Mesenchymal stem cell (in vitro differentiated cells and primary cell): ENCODE results near the gene PABPC1L.

Experiments used
- DNase-seq: peaks from one replicate; pipeline ENCODE4 v3.0.0-alpha.2; 2013
- H2AFZ ChIP-seq: one replicate; pipeline ENCODE4 v1.6.1; 2013; ENCODE audit warnings: low read depth, mild to moderate bottlenecking, control low read depth, inconsistent platforms, low read length, moderate library complexity
- H2AK5ac ChIP-seq: 2 replicates; pipeline ENCODE4 v1.6.1; 2013; ENCODE audit warnings: low read length, moderate library complexity, mild to moderate bottlenecking, inconsistent platforms; ENCODE audit not compliant: severe bottlenecking
- H2BK120ac ChIP-seq: one replicate; pipeline ENCODE4 v1.6.1; 2013; ENCODE audit warnings: low read depth, mild to moderate bottlenecking, inconsistent platforms, low read length, moderate library complexity
- H2BK12ac ChIP-seq, 2 experiments: one replicate each; pipeline ENCODE4 v1.6.1; 2013; ENCODE audit warnings: inconsistent platforms in 2 of 2, low read length in 2 of 2, mild to moderate bottlenecking in 2 of 2, moderate library complexity in 2 of 2, control low read depth in 1 of 2
- H2BK15ac ChIP-seq: one replicate; pipeline ENCODE4 v1.6.1; 2013; ENCODE audit warnings: mild to moderate bottlenecking, low read depth, inconsistent platforms; ENCODE audit not compliant: poor library complexity, severe bottlenecking
- H2BK5ac ChIP-seq: 2 replicates; pipeline ENCODE4 v1.6.1; 2013; ENCODE audit warnings: low read depth, mild to moderate bottlenecking, low read length, control low read depth, inconsistent platforms; ENCODE audit not compliant: poor library complexity, severe bottlenecking
- H3K14ac ChIP-seq, 2 experiments: one replicate each; pipeline ENCODE4 v1.6.1; 2013; ENCODE audit warnings: inconsistent platforms in 2 of 2, low read length in 2 of 2, control low read depth in 1 of 2, mild to moderate bottlenecking in 1 of 2, moderate library complexity in 1 of 2
- H3K18ac ChIP-seq, 2 experiments: one replicate each; pipeline ENCODE4 v1.6.1; 2013; ENCODE audit warnings: inconsistent platforms in 2 of 2, low read length in 2 of 2, control low read depth in 1 of 2, low read depth in 1 of 2, mild to moderate bottlenecking in 1 of 2
- H3K23ac ChIP-seq, 2 experiments: one replicate each; pipeline ENCODE4 v1.6.1; 2013; ENCODE audit warnings: inconsistent platforms in 2 of 2, low read length in 2 of 2, mild to moderate bottlenecking in 2 of 2, moderate library complexity in 2 of 2, control low read depth in 1 of 2
- H3K27ac ChIP-seq: 2 replicates; pipeline ENCODE4 v1.5.1; 2013; ENCODE audit warnings: mild to moderate bottlenecking, moderate library complexity, low read length, control low read depth, inconsistent platforms; ENCODE audit not compliant: poor library complexity, severe bottlenecking
- H3K27me3 ChIP-seq, 2 experiments: 2 replicates each; pipeline versions ENCODE4 v1.6.1 to v1.7.0; 2013; ENCODE audit warnings: low read length in 2 of 2, mild to moderate bottlenecking in 2 of 2, moderate library complexity in 2 of 2, control low read depth in 1 of 2, inconsistent platforms in 1 of 2; ENCODE audit not compliant: control insufficient read depth in 1 of 2, insufficient read depth in 1 of 2
- H3K36me3 ChIP-seq, 2 experiments: 2 replicates each; pipeline versions ENCODE4 v1.6.1 to v1.7.0; 2013; ENCODE audit warnings: low read length in 2 of 2, control low read depth in 1 of 2, inconsistent platforms in 1 of 2, low read depth in 1 of 2, mild to moderate bottlenecking in 1 of 2; ENCODE audit not compliant: insufficient read depth in 2 of 2, control insufficient read depth in 1 of 2
- H3K4ac ChIP-seq, 2 experiments: one replicate each; pipeline ENCODE4 v1.6.1; 2013; ENCODE audit warnings: inconsistent platforms in 2 of 2, low read length in 2 of 2, mild to moderate bottlenecking in 2 of 2, moderate library complexity in 2 of 2, control low read depth in 1 of 2, low read depth in 1 of 2
- H3K4me1 ChIP-seq: 2 replicates; pipeline ENCODE4 v1.6.1; 2013; ENCODE audit warnings: low read depth, low read length, control low read depth; ENCODE audit not compliant: control insufficient read depth, insufficient read depth
- H3K4me2 ChIP-seq: 2 replicates; pipeline ENCODE4 v1.6.1; 2013; ENCODE audit warnings: low read length, mild to moderate bottlenecking, inconsistent platforms; ENCODE audit not compliant: poor library complexity, severe bottlenecking
- H3K4me3 ChIP-seq, 2 experiments: 2 replicates each; pipeline versions ENCODE4 v1.5.1 to v1.7.0; 2013; ENCODE audit warnings: low read length in 2 of 2, mild to moderate bottlenecking in 2 of 2, control low read depth in 1 of 2, low read depth in 1 of 2; ENCODE audit not compliant: insufficient read depth in 1 of 2
- H3K79me1 ChIP-seq: replicated peaks from 2 replicates; pipeline ENCODE4 v1.6.1; 2013; ENCODE audit warnings: mild to moderate bottlenecking, control low read depth, low read length, inconsistent platforms; ENCODE audit not compliant: poor library complexity, severe bottlenecking
- H3K9ac ChIP-seq: 2 replicates; pipeline ENCODE4 v1.7.0; 2013; ENCODE audit warnings: mild to moderate bottlenecking, low read length, moderate library complexity
- H3K9me3 ChIP-seq: 2 replicates; pipeline ENCODE4 v1.7.0; 2013; ENCODE audit warnings: mild to moderate bottlenecking, low read length; ENCODE audit not compliant: control insufficient read depth
- H4K8ac ChIP-seq: one replicate; pipeline ENCODE4 v1.6.1; 2013; ENCODE audit warnings: inconsistent platforms, mild to moderate bottlenecking, low read length, moderate library complexity
- H4K91ac ChIP-seq: one replicate; pipeline ENCODE4 v1.6.1; 2013; ENCODE audit warnings: mild to moderate bottlenecking, low read length, inconsistent platforms
- WGBS: methylation state at CpG from one replicate; pipeline ENCODE4 v1.1.7; 2013; ENCODE audit warnings: mixed read lengths; 5-methylcytosine and 5-hydroxymethylcytosine counted together

Gene PABPC1L

DNA sequence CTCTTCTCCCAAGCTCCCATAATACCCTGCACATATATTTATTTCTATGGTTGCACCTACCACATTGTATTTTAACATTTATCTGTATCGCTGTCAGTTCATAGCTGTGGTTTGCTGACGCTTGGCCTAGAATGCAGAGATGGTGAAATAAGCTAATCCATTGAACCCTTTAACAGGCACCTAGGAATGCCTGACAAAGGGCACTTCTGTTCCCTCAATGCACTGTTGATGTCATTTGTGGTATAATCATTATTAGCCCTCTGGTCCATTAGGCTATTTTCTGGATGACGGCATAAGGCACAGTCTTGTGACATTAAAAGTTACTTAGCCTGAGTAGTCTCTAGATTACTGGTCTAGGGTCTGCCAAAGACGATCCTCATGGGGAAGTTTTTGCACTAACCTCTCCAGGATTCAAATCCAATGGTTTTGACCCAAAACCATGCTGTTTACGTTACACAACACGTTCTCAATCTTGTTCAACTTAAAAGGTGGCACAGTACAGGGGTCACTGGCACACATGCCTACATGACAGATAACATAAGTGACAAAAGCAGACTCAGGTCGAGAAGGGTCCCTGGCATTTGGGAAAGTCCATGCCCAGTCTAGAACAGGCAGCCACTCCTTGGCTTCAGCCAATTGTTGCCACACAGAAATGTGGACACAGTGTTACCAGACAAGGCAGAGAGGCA is 26.5 kb upstream of the PABPC1L start:
- H3K14ac ChIP-seq, result no peak overlapping the region
- no peak overlapping the region for H3K4me2 ChIP-seq
- no peak overlapping the region for H2AFZ ChIP-seq
- H3K4me1 ChIP-seq, result peaks cover 2% of the 10 kb centered on the region
- no peak overlapping the region for H3K18ac ChIP-seq
- H2BK120ac ChIP-seq, result no peak overlapping the region
- no peak overlapping the region for H3K4me3 ChIP-seq
- no peak overlapping the region for H3K23ac ChIP-seq
- H2AK5ac ChIP-seq, result no peak overlapping the region
- H2BK15ac ChIP-seq, result no peak overlapping the region
- no peak overlapping the region for H2BK5ac ChIP-seq
- 93% methylated on average over 7 of the region's 7 CpGs for WGBS
- no peak overlapping the region for H2BK12ac ChIP-seq
- H3K79me1 ChIP-seq, result no peaks in the 10 kb centered on the region
- H4K8ac ChIP-seq, result no peak overlapping the region
- H3K9me3 ChIP-seq, result no peaks in the 10 kb centered on the region
- no peaks in the 10 kb centered on the region for H3K27me3 ChIP-seq
- no peak overlapping the region for H3K9ac ChIP-seq
- no peak for DNase-seq
- H3K4ac ChIP-seq, result no peak overlapping the region
- no peak overlapping the region for H4K91ac ChIP-seq
- H3K27ac ChIP-seq, result no peak overlapping the region
- peaks cover 0 to 6% of the 10 kb centered on the region in 2 experiments for H3K36me3 ChIP-seq

GRCh38 chr20:44884907-44885391 is 24.9 kb upstream of the PABPC1L start:
- H3K14ac ChIP-seq, result peak overlapping the region in 1 of 2 experiments; percentile 28
- no peak overlapping the region for H3K23ac ChIP-seq
- no peak overlapping the region for H2BK12ac ChIP-seq
- H2BK15ac ChIP-seq, result no peak overlapping the region
- no peaks in the 10 kb centered on the region for H3K79me1 ChIP-seq
- no peak overlapping the region for H4K8ac ChIP-seq
- H3K36me3 ChIP-seq, result peaks cover 0 to 16% of the 10 kb centered on the region in 2 experiments
- peak overlapping the region; percentile 37 for H3K27ac ChIP-seq
- H2AK5ac ChIP-seq, result no peak overlapping the region
- H3K18ac ChIP-seq, result peak overlapping the region; percentile 45 to 66
- H2AFZ ChIP-seq, result peak overlapping the region; percentile 91
- no peaks in the 10 kb centered on the region for H3K27me3 ChIP-seq
- H2BK5ac ChIP-seq, result no peak overlapping the region
- no peak overlapping the region for H2BK120ac ChIP-seq
- H3K4me3 ChIP-seq, result peak overlapping the region; percentile 48 to 80
- no peaks in the 10 kb centered on the region for H3K9me3 ChIP-seq
- DNase-seq, result no peak
- H3K4ac ChIP-seq, result no peak overlapping the region
- H3K4me2 ChIP-seq, result peak overlapping the region; percentile 80
- peak overlapping the region; percentile 84 for H3K9ac ChIP-seq
- H4K91ac ChIP-seq, result no peak overlapping the region
- WGBS, result 12% methylated on average over 14 of the region's 14 CpGs
- H3K4me1 ChIP-seq, result peaks cover 2% of the 10 kb centered on the region

- Histone ChIP-seq H3K9me3 (no peaks in the 10 kb centered on the region), H2AK5ac (peak within 1 kb of the TSS; percentile 78), H3K79me1 (no peaks in the 10 kb centered on the region), H3K23ac (peak within 1 kb of the TSS in 1 of 2 experiments; percentile 99), H3K36me3 (peaks cover 0 to 18% of the 10 kb centered on the region in 2 experiments), H3K4me1 (peaks cover 2% of the 10 kb centered on the region), H3K4me3 (peak within 1 kb of the TSS; percentile 89 to 96), H3K27ac (peak within 1 kb of the TSS; percentile 88), H4K91ac (peak within 1 kb of the TSS; percentile 91), H3K4me2 (peak within 1 kb of the TSS; percentile 80), H2AFZ (peak within 1 kb of the TSS; percentile 91), H2BK12ac (peak within 1 kb of the TSS in 1 of 2 experiments; percentile 71), H2BK5ac (peak within 1 kb of the TSS; percentile 96), H3K4ac (peak within 1 kb of the TSS; percentile 88 to 100), H2BK120ac (peak within 1 kb of the TSS; percentile 89), H3K9ac (peak within 1 kb of the TSS; percentile 97), H2BK15ac (peak within 1 kb of the TSS; percentile 58), H3K27me3 (no peaks in the 10 kb centered on the region), H4K8ac (peak within 1 kb of the TSS; percentile 99), H3K14ac (peak within 1 kb of the TSS in 1 of 2 experiments; percentile 91), H3K18ac (peak within 1 kb of the TSS; percentile 87 to 94)
- WGBS, result under 1% methylated on average over 70 of the region's 88 CpGs
- DNase-seq, result peak; percentile 98
Measured at GRCh38 chr20:44885392-44886265, 24.2 kb upstream of the PABPC1L start, which contains the start of gene YWHAB. Gene YWHAB, plus strand, starts transcription at chr20:44885705. Its CDS starts 15,829 bp downstream, at chr20:44901534.

DNA sequence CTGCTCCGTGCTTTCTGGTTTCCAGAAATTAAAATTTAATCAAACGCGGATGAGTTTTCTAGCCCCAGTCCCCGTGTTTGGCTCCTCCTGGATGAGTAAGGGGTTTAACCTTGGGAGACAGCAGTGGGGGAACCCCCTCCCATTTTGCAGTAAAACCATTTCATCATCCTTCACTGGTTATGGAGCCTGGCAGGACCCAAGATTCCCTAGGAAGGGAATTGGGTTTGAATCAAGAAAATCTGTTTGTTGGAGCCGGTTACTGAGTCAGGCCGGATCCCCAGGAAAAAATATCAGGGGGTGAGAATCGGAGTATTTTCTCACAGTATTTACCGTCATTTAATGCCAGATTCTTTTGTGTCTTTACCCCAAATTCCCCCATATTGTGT is 23.6 kb upstream of the PABPC1L start:
- DNase-seq, result peak; percentile 24
- Histone ChIP-seq H3K27ac (peak overlapping the region; percentile 49), H3K9ac (peak overlapping the region; percentile 97), H4K91ac (no peak overlapping the region), H3K4me3 (peak overlapping the region; percentile 89 to 96), H4K8ac (no peak overlapping the region), H3K4me2 (peak overlapping the region; percentile 71), H3K27me3 (no peaks in the 10 kb centered on the region), H2AK5ac (peak overlapping the region; percentile 78), H2AFZ (no peak overlapping the region), H3K4ac (peak overlapping the region in 1 of 2 experiments; percentile 100), H3K4me1 (peaks cover 3% of the 10 kb centered on the region), H3K23ac (no peak overlapping the region), H3K79me1 (no peaks in the 10 kb centered on the region), H2BK120ac (peak overlapping the region; percentile 89), H3K18ac (peak overlapping the region; percentile 87 to 94), H2BK12ac (no peak overlapping the region), H2BK5ac (no peak overlapping the region), H3K14ac (no peak overlapping the region), H3K9me3 (no peaks in the 10 kb centered on the region), H2BK15ac (no peak overlapping the region), H3K36me3 (peaks cover 0 to 18% of the 10 kb centered on the region in 2 experiments)
- 0% methylated on average over 3 of the region's 8 CpGs for WGBS
